IMR-90 (cell line): ENCODE results near the gene IGFBP6. TPM values are rescaled to one million over a fixed set of nuclear protein-coding genes. Genes with fewer than 3 reads are reported as not detected.

Experiments
- ATAC-seq: fragments of 200-7000 bp; cut with Tn5 transposase; 2 replicates; pipeline ENCODE4 v1.9.1; 2020; ENCODE audit warnings: low read depth, mild to moderate bottlenecking, moderate library complexity
- BruUV-seq: library from RNA; stranded (reverse); fragments of 400-500 nt; replicated peaks from 2 replicates; lab custom pipeline; 2021; lab: Mats Ljungman, UMichigan
- CTCF ChIA-PET: fragments of 300-600 bp; formaldehyde crosslinking; extraction: SDS; loops from one replicate; lab custom pipeline; 2021; ENCODE audit warnings: antibody characterized with exemption; lab: Yijun Ruan, JAX
- POLR2A ChIA-PET: fragments of 300-600 bp; sonication (Branson Sonifier 250); formaldehyde crosslinking; loops from one replicate; lab custom pipeline; 2022; ENCODE audit warnings: antibody characterized with exemption; ENCODE audit not compliant: unreplicated experiment; lab: Charles Lee
- DNase-seq: peaks from one replicate; pipeline ENCODE4 v3.0.0; 2013
- H2AFZ ChIP-seq: replicated peaks from 2 replicates; pipeline ENCODE3; 2013; ENCODE audit warnings: low read length, mild to moderate bottlenecking; ENCODE audit not compliant: poor library complexity
- H2AK5ac ChIP-seq: 2 replicates; pipeline ENCODE4 v1.6.1; 2013; ENCODE audit warnings: low read depth, low read length, inconsistent platforms
- H2AK9ac ChIP-seq: replicated peaks from 2 replicates; pipeline ENCODE3; 2013; ENCODE audit warnings: mild to moderate bottlenecking, low read depth, low read length, moderate library complexity; ENCODE audit not compliant: poor library complexity
- H2BK120ac ChIP-seq: 2 replicates; pipeline ENCODE4 v1.6.1; 2013; ENCODE audit warnings: low read depth, low read length, inconsistent platforms
- H2BK15ac ChIP-seq: 3 replicates; pipeline ENCODE4 v1.6.1; 2013; ENCODE audit warnings: low read depth, low read length, inconsistent platforms
- H2BK20ac ChIP-seq: 2 replicates; pipeline ENCODE4 v1.6.1; 2013; ENCODE audit warnings: low read depth, mild to moderate bottlenecking, inconsistent platforms, low read length, moderate library complexity
- H2BK5ac ChIP-seq: 2 replicates; pipeline ENCODE4 v1.6.1; 2013; ENCODE audit warnings: mild to moderate bottlenecking, low read depth, low read length, inconsistent platforms; ENCODE audit not compliant: poor library complexity, severe bottlenecking
- H3K14ac ChIP-seq: replicated peaks from 2 replicates; pipeline ENCODE4 v1.6.1; 2013; ENCODE audit warnings: low read depth, low read length, inconsistent platforms
- H3K18ac ChIP-seq: 2 replicates; pipeline ENCODE4 v1.6.1; 2013; ENCODE audit warnings: low read depth, low read length, control low read depth
- H3K23ac ChIP-seq: 2 replicates; pipeline ENCODE4 v1.6.1; 2013; ENCODE audit warnings: low read depth, low read length, inconsistent platforms
- H3K27ac ChIP-seq: 2 replicates; pipeline ENCODE4 v1.5.1; 2013; ENCODE audit warnings: mild to moderate bottlenecking, control low read depth, low read length; ENCODE audit not compliant: insufficient read depth
- H3K27me3 ChIP-seq: 2 replicates; pipeline ENCODE4 v1.6.1; 2013; ENCODE audit warnings: low read length; ENCODE audit not compliant: control insufficient read depth, insufficient read depth
- H3K36me3 ChIP-seq: 2 replicates; pipeline ENCODE4 v1.6.1; 2013; ENCODE audit warnings: low read length, mixed read lengths; ENCODE audit not compliant: control insufficient read depth, insufficient read depth
- H3K4ac ChIP-seq: 2 replicates; pipeline ENCODE4 v1.6.1; 2013; ENCODE audit warnings: low read depth, low read length, inconsistent platforms
- H3K4me1 ChIP-seq: 2 replicates; pipeline ENCODE4 v1.6.1; 2013; ENCODE audit warnings: low read length, mixed read lengths; ENCODE audit not compliant: control insufficient read depth, insufficient read depth
- H3K4me2 ChIP-seq: 2 replicates; pipeline ENCODE4 v1.6.1; 2013; ENCODE audit warnings: low read depth, mild to moderate bottlenecking, control low read depth, low read length, moderate library complexity
- H3K4me3 ChIP-seq: 2 replicates; pipeline ENCODE4 v1.5.1; 2013; ENCODE audit warnings: low read depth, mild to moderate bottlenecking, control low read depth, low read length, moderate library complexity; ENCODE audit not compliant: insufficient read depth
- H3K56ac ChIP-seq: 2 replicates; pipeline ENCODE4 v1.6.1; 2013; ENCODE audit warnings: low read length, inconsistent platforms; ENCODE audit not compliant: insufficient read depth; ENCODE audit errors: extremely low read depth
- H3K79me1 ChIP-seq, 2 experiments: 2 replicates each; pipeline ENCODE4 v1.6.1; 2013; ENCODE audit warnings: low read length in 2 of 2, inconsistent platforms in 1 of 2, low read depth in 1 of 2
- H3K9ac ChIP-seq: 2 replicates; pipeline ENCODE4 v1.6.1; 2013; ENCODE audit warnings: low read depth, low read length, control low read depth
- H3K9me1 ChIP-seq: 2 replicates; pipeline ENCODE4 v1.6.1; 2013; ENCODE audit warnings: low read length, inconsistent platforms; ENCODE audit not compliant: insufficient read depth
- H3K9me3 ChIP-seq: 2 replicates; pipeline ENCODE4 v1.6.1; 2013; ENCODE audit warnings: low read length; ENCODE audit not compliant: control insufficient read depth, insufficient read depth
- H4K20me1 ChIP-seq: 2 replicates; pipeline ENCODE4 v1.6.1; 2013; ENCODE audit warnings: low read length, inconsistent platforms; ENCODE audit not compliant: insufficient read depth
- H4K5ac ChIP-seq: 2 replicates; pipeline ENCODE4 v1.6.1; 2013; ENCODE audit warnings: mild to moderate bottlenecking, low read depth, low read length, control low read depth
- H4K8ac ChIP-seq, 2 experiments: 2 replicates each; pipeline ENCODE4 v1.6.1; 2013; ENCODE audit warnings: low read depth in 2 of 2, low read length in 2 of 2, control low read depth in 1 of 2, inconsistent platforms in 1 of 2
- H4K91ac ChIP-seq: 2 replicates; pipeline ENCODE4 v1.6.1; 2013; ENCODE audit warnings: low read depth, low read length, inconsistent platforms; ENCODE audit not compliant: insufficient read depth
- BHLHE40 ChIP-seq: fragments of 150-350 bp; IDR thresholded peaks from 2 replicates; pipeline ENCODE4 v1.6.1; 2016; ENCODE audit warnings: mild to moderate bottlenecking, low read depth, low read length
- CEBPB ChIP-seq: IDR thresholded peaks from 2 replicates; pipeline ENCODE4 v1.6.1; 2012; ENCODE audit warnings: low read depth, low read length, improper control_type of control experiment
- CHD1 ChIP-seq: IDR thresholded peaks from 2 replicates; pipeline ENCODE4 v1.6.1; 2012; ENCODE audit warnings: low read depth, low read length, improper control_type of control experiment
- ELK1 ChIP-seq: fragments of 150-350 bp; IDR thresholded peaks from 2 replicates; pipeline ENCODE4 v1.6.1; 2016; ENCODE audit warnings: low read depth, mild to moderate bottlenecking, low read length, moderate library complexity, borderline replicate concordance
- FOS ChIP-seq: fragments of 150-350 bp; IDR thresholded peaks from 2 replicates; pipeline ENCODE4 v1.6.1; 2016; ENCODE audit warnings: low read depth, low read length
- MAFK ChIP-seq: IDR thresholded peaks from 2 replicates; pipeline ENCODE4 v1.6.1; 2012; ENCODE audit warnings: low read depth, low read length, improper control_type of control experiment
- MAZ ChIP-seq: IDR thresholded peaks from 2 replicates; pipeline ENCODE4 v1.6.1; 2012; ENCODE audit warnings: low read depth, mild to moderate bottlenecking, low read length, improper control_type of control experiment, moderate library complexity, borderline replicate concordance
- MXI1 ChIP-seq: IDR thresholded peaks from 2 replicates; pipeline ENCODE4 v1.6.1; 2012; ENCODE audit warnings: low read depth, mild to moderate bottlenecking, low read length, moderate library complexity, borderline replicate concordance
- NFE2L2 ChIP-seq: fragments of 150-350 bp; IDR thresholded peaks from 2 replicates; pipeline ENCODE4 v1.6.1; 2016; ENCODE audit warnings: low read depth, mild to moderate bottlenecking, low read length
- POLR2A ChIP-seq: IDR thresholded peaks from 2 replicates; pipeline ENCODE4 v1.6.1; 2012; ENCODE audit warnings: mild to moderate bottlenecking, low read depth, low read length
- RAD21 ChIP-seq: IDR thresholded peaks from 2 replicates; pipeline ENCODE4 v1.6.1; 2012; ENCODE audit warnings: low read length, improper control_type of control experiment
- RCOR1 ChIP-seq: IDR thresholded peaks from 2 replicates; pipeline ENCODE4 v1.6.1; 2012; ENCODE audit warnings: mild to moderate bottlenecking, low read length, improper control_type of control experiment; ENCODE audit not compliant: insufficient replicate concordance
- RFX5 ChIP-seq: IDR thresholded peaks from 2 replicates; pipeline ENCODE4 v1.8.0; 2012; ENCODE audit warnings: low read depth, mild to moderate bottlenecking, low read length, moderate library complexity
- USF2 ChIP-seq: fragments of 150-350 bp; IDR thresholded peaks from 2 replicates; pipeline ENCODE4 v1.6.1; 2017; ENCODE audit warnings: mild to moderate bottlenecking, antibody characterized with exemption, low read length, low read depth
- WGBS, 2 experiments: methylation state at CpG; one replicate each; pipeline versions ENCODE4 v1.1.5 to v1.1.7; 2013; ENCODE audit warnings: missing lambda C conversion rate in 2 of 2; ENCODE audit not compliant: insufficient read length in 1 of 2; ENCODE audit errors: extremely low coverage in 2 of 2; 5-methylcytosine and 5-hydroxymethylcytosine counted together
- dilution Hi-C: fragments of 300-500 bp; cut with HindIII; formaldehyde crosslinking; loops from one replicate; pipeline ENCODE4 v1.14.3; 2018; ENCODE audit warnings: low sequenced_read_pairs; ENCODE audit not compliant: unreplicated experiment
- in situ Hi-C: fragments of 300-500 bp; cut with MboI; formaldehyde crosslinking; loops from 3 replicates; pipeline ENCODE4 v1.14.3; 2019; ENCODE audit warnings: low sequenced_read_pairs, inconsistent platforms, mixed read lengths
- intact Hi-C: fragments of 100-400 bp; cut with micrococcal nuclease; formaldehyde crosslinking; loops from 2 replicates; pipeline ENCODE4 v1.10.0; 2022
- polyA plus RNA-seq, 3 experiments: library from polyadenylated mRNA; depleted of rRNA; stranded (reverse); fragments of >200 nt; gene quantifications; 2 replicates each; pipeline ENCODE4 v1.2.3, GENCODE V29; 2012; ENCODE audit warnings: low replicate concordance in 1 of 3
- total RNA-seq: library from RNA; depleted of rRNA; stranded (reverse); fragments of >200 nt; gene quantifications from 2 replicates; pipeline ENCODE4 v1.2.3, GENCODE V29; 2012

Gene IGFBP6
- total and polyA plus RNA-seq, 2 of the 4 experiments (the other 2 are of a cell fraction) = 124 to 337 TPM

- peak; percentile 95 for ATAC-seq
- DNase-seq = peak; percentile 96
- peak within 1 kb of the TSS; percentile 89 for H2AFZ ChIP-seq
- in situ Hi-C loops (no loop called here), dilution Hi-C loops (no loop called here), intact Hi-C loops (loop anchor here (1.0 to 2.0 kb wide), 2 partner anchors 20 to 101 kb away; partner anchors contain the start of genes CSAD and ZNF740)
- H3K4me2 ChIP-seq = peak within 1 kb of the TSS; percentile 97
- peak within 1 kb of the TSS; percentile 97 for H2AK5ac ChIP-seq
- peaks cover 16% of the 10 kb centered on the region for H3K36me3 ChIP-seq
- no peaks in the 10 kb centered on the region for H3K27me3 ChIP-seq
- TSS peak; percentile 96 for BruUV-seq
- H3K4me3 ChIP-seq = peak within 1 kb of the TSS; percentile 80
- H4K5ac ChIP-seq = peak within 1 kb of the TSS; percentile 98
- peak within 1 kb of the TSS; percentile 98 for H3K27ac ChIP-seq
- POLR2A ChIA-PET = interaction anchor here (0.6 to 1.4 kb wide), 10 partner anchors 14 to 136 kb away, joined by 3 to 8 read pairs (median 7); partner anchors contain the start of genes CSAD and ZNF740
- no peaks in the 10 kb centered on the region for H4K20me1 ChIP-seq
- peak within 1 kb of the TSS; percentile 99 for H2AK9ac ChIP-seq
- peak within 1 kb of the TSS; percentile 100 for H3K14ac ChIP-seq
- 0% methylated on average over 33 of the region's 67 CpGs; no CpG with 5 or more reads in 1 of the 2 experiments for WGBS, 2 experiments
- H2BK5ac ChIP-seq = peak within 1 kb of the TSS; percentile 95
- peaks cover 11% of the 10 kb centered on the region for H3K4me1 ChIP-seq
- H3K18ac ChIP-seq = peak within 1 kb of the TSS; percentile 92
- H3K23ac ChIP-seq = peak within 1 kb of the TSS; percentile 100
- CTCF ChIA-PET = interaction anchor here (1.0 to 2.1 kb wide), 2 partner anchors 13 to 19 kb away, joined by 6 to 13 read pairs; no protein-coding TSS in a partner anchor
- peak within 1 kb of the TSS; percentile 99 for H3K56ac ChIP-seq
- H2BK120ac ChIP-seq = peak within 1 kb of the TSS; percentile 90
- H2BK20ac ChIP-seq = peak within 1 kb of the TSS; percentile 51; the same call in 1 of the 2 replicates
- peak within 1 kb of the TSS; percentile 95 to 99 for H4K8ac ChIP-seq
- H3K9me3 ChIP-seq = no peaks in the 10 kb centered on the region
- H3K4ac ChIP-seq = peak within 1 kb of the TSS; percentile 99
- peak within 1 kb of the TSS; percentile 95 for H3K9ac ChIP-seq
- H4K91ac ChIP-seq = peak within 1 kb of the TSS; percentile 97
- peaks cover 16 to 35% of the 10 kb centered on the region in 2 experiments for H3K79me1 ChIP-seq
- H3K9me1 ChIP-seq = peaks cover 12% of the 10 kb centered on the region; the same call in 1 of the 2 replicates
- peak within 1 kb of the TSS; percentile 71; the same call in 2 of the 3 replicates for H2BK15ac ChIP-seq
- TF ChIP-seq MAFK (no peak), FOS (peak; percentile 86; the same call in 1 of the 2 replicates), POLR2A (peak; percentile 94), MAZ (peak; percentile 54; the same call in 1 of the 2 replicates), MXI1 (0 out of 2 replicates have a peak, but pooled peaks have one; percentile 20), NFE2L2 (no peak), USF2 (no peak), BHLHE40 (no peak), RFX5 (peak; percentile 32; the same call in 1 of the 2 replicates), RCOR1 (no peak), ELK1 (no peak), CEBPB (no peak), RAD21 (no peak), CHD1 (no peak)
Measured at GRCh38 chr12:53079226-53080117, 18.0 kb upstream of the IGFBP6 start, which contains the start of gene SPRYD3. SPRYD3 (minus strand) TSS chr12:53079390; CDS start chr12:53079333, 57 bp downstream.
